Esophagus muscularis mucosa (tissue), 4 donors: ENCODE results near the gene LUC7L3. TPM values are rescaled to one million over a fixed set of nuclear protein-coding genes. Genes with fewer than 3 reads are reported as not detected.

Experiments
- DNase-seq: peaks from one replicate; pipeline ENCODE4 v3.0.0-alpha.2; 2017; ENCODE audit errors: extremely low spot score
- H3K27ac ChIP-seq, 4 donors: fragments of 200-600 bp; sonication (generic); replicated peaks in 1 of 4; 1 replicate in 3 of 4; 2 replicates in 1 of 4; pipeline ENCODE4 v1.5.1; 2016 to 2019; ENCODE audit warnings: mild to moderate bottlenecking in 1 of 4
- H3K27me3 ChIP-seq, 4 donors: fragments of 200-600 bp; sonication (generic); one replicate each; pipeline versions ENCODE4 v1.5.1 to v1.6.0; 2016 to 2019
- H3K36me3 ChIP-seq, 4 donors: fragments of 200-600 bp; sonication (generic); one replicate each; pipeline ENCODE4 v1.5.1; 2016 to 2019
- H3K4me1 ChIP-seq, 4 donors: fragments of 200-600 bp; sonication (generic); one replicate each; pipeline ENCODE4 v1.5.1; 2016 to 2019
- H3K4me3 ChIP-seq, 4 donors: fragments of 200-600 bp; sonication (generic); 1 replicate in 2 of 4; 2 replicates in 2 of 4; pipeline ENCODE4 v1.5.1; 2016 to 2019; ENCODE audit warnings: mild to moderate bottlenecking in 4 of 4, moderate library complexity in 1 of 4
- H3K9me3 ChIP-seq, 4 donors: fragments of 200-600 bp; sonication (generic); 1 replicate in 3 of 4; 2 replicates in 1 of 4; pipeline ENCODE4 v1.5.1; 2016 to 2019
- EP300 ChIP-seq: sonication (generic); formaldehyde crosslinking; IDR thresholded peaks from one replicate; pipeline ENCODE4 v1.6.1; 2017; ENCODE audit warnings: antibody characterized with exemption
- POLR2A ChIP-seq: fragments of 450-650 bp; IDR thresholded peaks from one replicate; pipeline ENCODE4 v1.6.1; 2017; ENCODE audit warnings: antibody characterized with exemption, moderate library complexity, mild to moderate bottlenecking, low read depth
- POLR2AphosphoS5 ChIP-seq, 2 donors: sonication (generic); formaldehyde crosslinking; IDR thresholded peaks; one replicate each; pipeline ENCODE4 v1.6.1; 2017; ENCODE audit warnings: antibody characterized with exemption in 2 of 2
- WGBS: methylation state at CpG from one replicate; pipeline ENCODE4 v1.1.5; 2018; 5-methylcytosine and 5-hydroxymethylcytosine counted together
- intact Hi-C: fragments of 100-400 bp; cut with DNase I; formaldehyde crosslinking; loops from one replicate; pipeline ENCODE4 v1.15.1; 2023
- total RNA-seq, 4 donors: library from RNA; depleted of rRNA; stranded (reverse); fragments of >200 nt; gene quantifications; one replicate each; pipeline versions ENCODE4 v1.1.0 to v1.2.1, GENCODE V29; 2016
- TF ChIP-seq, protein P1 (sequence below), 3 experiments: fragments of 200-600 bp in 2 of 3; fragments of 450-650 bp in 1 of 3; sonication (generic) in 2 of 3; IDR thresholded peaks; one replicate each; pipeline ENCODE4 v1.5.1; 2017 to 2019; ENCODE audit warnings: antibody characterized with exemption in 3 of 3, mild to moderate bottlenecking in 2 of 3, moderate library complexity in 1 of 3

LUC7L3 gene
- total RNA-seq, 4 donors from 2014 or later, result 28.8 to 65.6 (median 38.9) TPM

DNA sequence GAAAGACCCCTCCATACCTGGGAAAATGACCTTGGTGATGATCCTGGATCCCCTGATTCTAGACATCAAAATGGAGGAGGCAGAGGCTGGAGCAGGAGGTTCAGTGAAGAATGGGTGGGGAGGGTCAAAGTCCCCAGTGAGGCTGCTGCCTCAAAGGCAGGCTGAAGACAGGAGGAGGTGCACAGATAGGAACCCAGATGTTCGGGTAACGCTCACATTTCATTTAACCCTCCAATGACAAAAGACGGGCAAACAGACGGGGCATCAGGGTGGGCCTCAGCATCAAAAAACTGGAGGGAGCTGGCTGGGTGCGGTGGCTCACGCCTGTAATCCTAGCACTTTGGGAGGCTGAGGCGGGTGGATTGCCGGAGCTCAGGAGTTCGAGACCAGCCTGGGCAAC, 48.0 kb downstream of the LUC7L3 start, which contains the start of gene ANKRD40CL:
Gene ANKRD40CL, minus strand, starts transcription at position 73 of the 400 bp plus-strand sequence. CDS start 605 bp downstream, outside the sequence.
- intact Hi-C loops, result no loop called here
- 97% methylated on average over 5 of the region's 9 CpGs for WGBS
- no peak within 1 kb of the TSS for H3K27ac ChIP-seq

DNA sequence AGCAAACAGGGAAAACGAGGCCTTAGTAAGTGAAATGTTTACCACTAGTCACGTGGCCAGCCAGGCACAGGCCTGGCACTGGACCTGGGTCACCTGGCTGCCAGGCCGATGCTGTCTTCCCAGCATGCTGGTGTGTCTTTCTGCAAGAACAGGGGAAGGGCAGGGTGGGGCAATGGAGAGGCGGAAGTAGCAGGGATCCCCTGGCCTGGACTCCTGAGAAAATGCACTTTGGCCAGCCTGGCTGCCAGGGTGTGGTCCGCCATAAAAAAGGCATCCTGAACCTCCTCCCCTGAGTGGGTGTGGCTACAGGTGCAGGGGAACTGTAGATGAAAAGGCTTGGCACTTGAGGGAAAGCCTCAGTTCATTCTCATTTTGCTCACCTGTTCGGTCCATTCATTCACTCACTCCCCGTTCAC, 49.0 kb downstream of the LUC7L3 start:
- 85% methylated on average over 7 of the region's 7 CpGs for WGBS
- H3K4me1 ChIP-seq, result peaks cover 22 to 29% (median 27%) of the 10 kb centered on the region in 4 donors

More for the DNA sequence above, 48.0 kb downstream of the LUC7L3 start, which contains the start of gene ANKRD40CL:
- TF ChIP-seq EP300 (no peak), POLR2AphosphoS5 (IDR thresholded peaks at IDR 0.05) (no peak), POLR2A (no peak)
- TF ChIP-seq, protein P1, sequence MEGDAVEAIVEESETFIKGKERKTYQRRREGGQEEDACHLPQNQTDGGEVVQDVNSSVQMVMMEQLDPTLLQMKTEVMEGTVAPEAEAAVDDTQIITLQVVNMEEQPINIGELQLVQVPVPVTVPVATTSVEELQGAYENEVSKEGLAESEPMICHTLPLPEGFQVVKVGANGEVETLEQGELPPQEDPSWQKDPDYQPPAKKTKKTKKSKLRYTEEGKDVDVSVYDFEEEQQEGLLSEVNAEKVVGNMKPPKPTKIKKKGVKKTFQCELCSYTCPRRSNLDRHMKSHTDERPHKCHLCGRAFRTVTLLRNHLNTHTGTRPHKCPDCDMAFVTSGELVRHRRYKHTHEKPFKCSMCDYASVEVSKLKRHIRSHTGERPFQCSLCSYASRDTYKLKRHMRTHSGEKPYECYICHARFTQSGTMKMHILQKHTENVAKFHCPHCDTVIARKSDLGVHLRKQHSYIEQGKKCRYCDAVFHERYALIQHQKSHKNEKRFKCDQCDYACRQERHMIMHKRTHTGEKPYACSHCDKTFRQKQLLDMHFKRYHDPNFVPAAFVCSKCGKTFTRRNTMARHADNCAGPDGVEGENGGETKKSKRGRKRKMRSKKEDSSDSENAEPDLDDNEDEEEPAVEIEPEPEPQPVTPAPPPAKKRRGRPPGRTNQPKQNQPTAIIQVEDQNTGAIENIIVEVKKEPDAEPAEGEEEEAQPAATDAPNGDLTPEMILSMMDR (IDR thresholded peaks at IDR 0.05), result no peak
- Histone ChIP-seq H3K36me3 (no peaks in the 10 kb centered on the region), H3K4me3 (no peak within 1 kb of the TSS), H3K9me3 (no peaks in the 10 kb centered on the region), H3K27me3 (no peaks in the 10 kb centered on the region), H3K4me1 (peaks cover 22 to 37% (median 34%) of the 10 kb centered on the region in 4 donors)
- peak; percentile 68 for DNase-seq

DNA sequence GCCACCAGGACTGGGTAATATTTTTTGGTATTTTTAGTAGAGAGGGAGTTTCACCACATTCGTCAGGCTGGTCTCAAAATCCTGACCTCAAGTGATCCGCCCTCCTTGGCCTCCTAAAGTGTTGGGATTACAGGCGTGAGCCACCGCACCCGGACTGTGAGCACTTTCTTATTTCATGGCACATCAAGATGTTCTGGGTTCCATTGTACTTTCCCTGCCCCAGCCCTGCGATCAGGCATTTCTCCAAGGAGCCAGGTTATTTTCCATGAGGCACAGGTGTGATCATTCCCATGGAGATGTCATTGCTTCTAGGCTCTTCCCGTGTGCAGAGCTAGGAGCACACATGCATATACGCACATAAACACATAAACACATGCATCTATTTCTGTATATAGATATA, 50.5 kb downstream of the LUC7L3 start:
- Histone ChIP-seq H3K27me3 (no peaks in the 10 kb centered on the region), H3K36me3 (no peaks in the 10 kb centered on the region), H3K9me3 (no peaks in the 10 kb centered on the region), H3K27ac (no peak overlapping the region), H3K4me3 (no peak overlapping the region), H3K4me1 (peaks cover 7 to 14% (median 12%) of the 10 kb centered on the region in 4 donors)
- peak; percentile 80 for DNase-seq
- TF ChIP-seq POLR2A, result no peak
- TF ChIP-seq, protein P1 (IDR thresholded peaks at IDR 0.05), result no peak
- no peak for TF ChIP-seq EP300
- no peak for TF ChIP-seq POLR2AphosphoS5 (IDR thresholded peaks at IDR 0.05)
- intact Hi-C loops, result no loop called here
- 91% methylated on average over 8 of the region's 8 CpGs for WGBS

More for the DNA sequence above, 49.0 kb downstream of the LUC7L3 start:
- Histone ChIP-seq H3K27ac (no peak overlapping the region), H3K36me3 (no peaks in the 10 kb centered on the region), H3K4me3 (no peak overlapping the region), H3K9me3 (no peaks in the 10 kb centered on the region), H3K27me3 (no peaks in the 10 kb centered on the region)
- DNase-seq, result peak; percentile 86
- intact Hi-C loops, result no loop called here
- TF ChIP-seq, protein P1 (IDR thresholded peaks at IDR 0.05), result no peak

DNA sequence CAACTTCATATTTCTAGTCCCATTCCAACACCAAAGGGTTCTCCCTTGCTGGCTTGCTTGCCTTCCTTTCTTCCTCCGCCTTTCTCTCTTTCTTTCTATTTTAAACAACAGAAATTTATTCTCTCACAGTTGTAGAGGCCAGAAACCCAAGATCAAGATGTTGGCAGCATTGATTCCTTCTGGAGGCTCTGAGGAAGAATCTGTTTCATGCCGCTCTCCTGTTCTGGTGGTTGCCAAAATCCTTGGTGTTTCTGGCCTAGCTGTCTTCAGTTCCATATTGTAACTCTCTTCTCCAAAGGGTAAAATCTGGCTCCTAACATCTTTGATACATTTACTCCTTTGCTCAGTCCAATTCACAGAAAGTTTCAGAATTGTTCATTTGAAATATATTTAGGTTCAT, 50.9 kb downstream of the LUC7L3 start:
- H3K4me3 ChIP-seq, result no peak overlapping the region
- DNase-seq, result peak; percentile 7
- TF ChIP-seq EP300, result no peak
- TF ChIP-seq, protein P1 (IDR thresholded peaks at IDR 0.05), result no peak
- TF ChIP-seq POLR2A, result no peak
- TF ChIP-seq POLR2AphosphoS5 (IDR thresholded peaks at IDR 0.05), result no peak
- no peaks in the 10 kb centered on the region for H3K9me3 ChIP-seq
- H3K4me1 ChIP-seq, result peaks cover 3 to 9% (median 7%) of the 10 kb centered on the region in 4 donors
- intact Hi-C loops, result no loop called here
- no peaks in the 10 kb centered on the region for H3K27me3 ChIP-seq
- 86% methylated on average over 2 of the region's 2 CpGs for WGBS
- H3K36me3 ChIP-seq, result no peaks in the 10 kb centered on the region
- H3K27ac ChIP-seq, result no peak overlapping the region
